AG09319 (cell line): Measurements from ENCODE around the gene GPX2.

Experiments
- DNase-seq: peaks from one replicate; pipeline ENCODE4 v3.0.0-alpha.2; 2010; ENCODE audit warnings: low read depth; ENCODE audit errors: extremely low read depth
- TF ChIP-seq, protein P1 (sequence below): IDR thresholded peaks from 2 replicates; pipeline ENCODE4 v1.5.1; 2011; ENCODE audit warnings: low read depth, mild to moderate bottlenecking, inconsistent platforms, low read length, moderate library complexity

GPX2 gene

GRCh38 chr14:64910847-64911495 lies 31.6 kb downstream of the GPX2 start:
- TF ChIP-seq, protein P1, sequence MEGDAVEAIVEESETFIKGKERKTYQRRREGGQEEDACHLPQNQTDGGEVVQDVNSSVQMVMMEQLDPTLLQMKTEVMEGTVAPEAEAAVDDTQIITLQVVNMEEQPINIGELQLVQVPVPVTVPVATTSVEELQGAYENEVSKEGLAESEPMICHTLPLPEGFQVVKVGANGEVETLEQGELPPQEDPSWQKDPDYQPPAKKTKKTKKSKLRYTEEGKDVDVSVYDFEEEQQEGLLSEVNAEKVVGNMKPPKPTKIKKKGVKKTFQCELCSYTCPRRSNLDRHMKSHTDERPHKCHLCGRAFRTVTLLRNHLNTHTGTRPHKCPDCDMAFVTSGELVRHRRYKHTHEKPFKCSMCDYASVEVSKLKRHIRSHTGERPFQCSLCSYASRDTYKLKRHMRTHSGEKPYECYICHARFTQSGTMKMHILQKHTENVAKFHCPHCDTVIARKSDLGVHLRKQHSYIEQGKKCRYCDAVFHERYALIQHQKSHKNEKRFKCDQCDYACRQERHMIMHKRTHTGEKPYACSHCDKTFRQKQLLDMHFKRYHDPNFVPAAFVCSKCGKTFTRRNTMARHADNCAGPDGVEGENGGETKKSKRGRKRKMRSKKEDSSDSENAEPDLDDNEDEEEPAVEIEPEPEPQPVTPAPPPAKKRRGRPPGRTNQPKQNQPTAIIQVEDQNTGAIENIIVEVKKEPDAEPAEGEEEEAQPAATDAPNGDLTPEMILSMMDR: peak; percentile 67
- no peak for DNase-seq

- no peak for DNase-seq
- TF ChIP-seq, protein P1: no peak
Observed at GRCh38 chr14:64906022-64906421, 36.5 kb downstream of the GPX2 start.

DNA sequence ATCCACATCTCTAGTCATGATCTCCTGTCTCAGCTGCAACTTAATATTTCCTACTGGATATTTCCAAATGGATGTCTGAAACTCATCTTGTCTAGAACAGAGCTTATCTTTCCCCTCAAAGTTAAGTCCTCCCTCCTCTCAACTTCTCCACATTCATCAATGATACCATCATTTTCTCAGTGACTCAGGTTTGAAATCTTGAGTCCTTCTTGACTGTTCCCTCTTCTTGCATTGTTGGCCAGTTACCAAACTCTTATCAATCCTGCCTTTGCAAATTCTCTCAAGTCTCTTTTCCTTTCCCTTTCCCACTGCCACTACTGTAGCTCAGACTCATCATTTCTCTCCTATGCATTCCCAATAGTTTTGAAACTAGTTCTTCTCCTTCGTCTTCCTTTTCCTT lies 42.6 kb downstream of the GPX2 start:
- DNase-seq: no peak
- TF ChIP-seq, protein P1: no peak

DNA sequence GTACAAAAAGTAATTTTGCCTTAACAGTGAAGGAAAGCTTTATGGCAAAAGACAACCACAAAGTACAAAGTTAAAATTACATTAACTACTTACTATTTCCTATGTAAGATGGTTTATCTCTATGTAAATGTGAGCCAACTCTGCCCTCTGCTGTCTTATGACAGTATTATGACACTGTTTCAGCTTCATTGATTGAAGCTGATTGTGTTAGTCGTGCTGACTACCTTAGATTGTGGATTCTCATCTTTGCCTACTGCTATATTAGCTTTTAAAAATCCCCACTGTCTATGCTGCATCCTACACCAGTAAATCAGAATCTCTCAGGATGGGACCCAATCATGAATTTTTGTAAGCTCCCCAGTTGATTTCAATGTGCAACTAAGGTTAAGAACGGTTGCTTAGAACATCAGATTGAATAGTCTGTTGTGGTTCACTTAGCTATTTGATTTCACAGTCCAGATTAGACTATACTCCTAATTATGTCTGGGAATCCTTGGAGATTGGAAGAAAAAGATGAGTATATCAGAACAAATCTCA lies 50.6 kb downstream of the GPX2 start:
- TF ChIP-seq, protein P1: peak; percentile 43
- DNase-seq: peak; percentile 44

- TF ChIP-seq, protein P1: no peak
- DNase-seq: no peak
Observed at GRCh38 chr14:64891173-64891838, 51.2 kb downstream of the GPX2 start.

DNA sequence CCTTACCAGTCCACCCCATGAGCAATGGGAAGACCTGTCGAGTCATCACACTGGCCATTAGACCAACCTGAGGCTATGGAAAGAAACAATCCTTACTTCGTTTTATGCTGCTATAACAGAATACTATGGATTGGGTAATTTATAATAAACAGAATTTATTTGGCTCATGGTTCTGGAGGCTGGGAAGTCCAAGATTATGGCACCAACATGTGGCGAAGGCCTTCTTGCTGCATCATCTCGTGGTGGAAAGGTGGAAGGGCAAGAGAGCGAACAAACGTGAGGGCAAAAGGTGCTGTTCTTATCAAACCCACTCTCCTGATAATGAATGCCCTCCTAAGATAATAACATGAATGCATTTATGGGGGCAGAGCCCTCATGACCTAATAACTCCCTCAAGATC lies 53.2 kb downstream of the GPX2 start:
- TF ChIP-seq, protein P1: no peak

More for the DNA sequence above, 53.2 kb downstream of the GPX2 start:
- DNase-seq: no peak
